ENCODE data around the gene RAB6A. TPM values are rescaled to one million over a fixed set of nuclear protein-coding genes. Genes with fewer than 3 reads are reported as not detected.
"Not testable (repeated sequence)": the region's sequence is repeated elsewhere in the genome, so short reads cannot be mapped to it uniquely, and the experiment has no call there.

Gene RAB6A
- polyA plus RNA-seq (ENCODE audit: insufficient read length in 3 of 3) = 100 to 1,000 TPM in 2 of 3 donors, 10 to 100 TPM in 1; 99.4 to 110 (median 108) TPM
- long read RNA-seq, donor 1, transcript RAB6A-201 (8 exons, 3,389 nt) = major isoform, 15 of 40 reads
- long read RNA-seq, donor 1, transcript RAB6A-202 (8 exons, 3,085 nt) = minor isoform, 11 of 40 reads
- long read RNA-seq, donor 1, partial matches to known transcripts = 14 of 40 reads
- long read RNA-seq, donor 1, other reads (novel, unspliced or antisense) = 0 of 40 reads
- long read RNA-seq, donor 2, transcript RAB6A-202 (8 exons, 3,085 nt) = minor isoform, 10 of 44 reads
- long read RNA-seq, donor 2, transcript RAB6A-201 (8 exons, 3,389 nt) = major isoform, 27 of 44 reads
- long read RNA-seq, donor 2, partial matches to known transcripts = 7 of 44 reads
- long read RNA-seq, donor 2, other reads (novel, unspliced or antisense) = 0 of 44 reads
- long read RNA-seq, donor 3, transcript RAB6A-201 (8 exons, 3,389 nt) = major isoform, 12 of 27 reads
- long read RNA-seq, donor 3, transcript RAB6A-202 (8 exons, 3,085 nt) = minor isoform, 7 of 27 reads
- long read RNA-seq, donor 3, partial matches to known transcripts = 7 of 27 reads
- long read RNA-seq, donor 3, other reads (novel, unspliced or antisense) = 0 of 27 reads
- long read RNA-seq, donor 4, transcript RAB6A-201 (8 exons, 3,389 nt) = major isoform, 9 of 18 reads
- long read RNA-seq, donor 4, partial matches to known transcripts = 5 of 18 reads
- long read RNA-seq, donor 4, other reads (novel, unspliced or antisense) = 0 of 18 reads
- long read RNA-seq, donor 5, transcript RAB6A-201 (8 exons, 3,389 nt) = major isoform, 12 of 25 reads
- long read RNA-seq, donor 5, transcript RAB6A-202 (8 exons, 3,085 nt) = minor isoform, 7 of 25 reads
- long read RNA-seq, donor 5, partial matches to known transcripts = 5 of 25 reads
- long read RNA-seq, donor 5, other reads (novel, unspliced or antisense) = 0 of 25 reads
- long read RNA-seq, donor 6, transcript RAB6A-202 (8 exons, 3,085 nt) = minor isoform, 5 of 23 reads
- long read RNA-seq, donor 6, transcript RAB6A-201 (8 exons, 3,389 nt) = major isoform, 12 of 23 reads
- long read RNA-seq, donor 6, partial matches to known transcripts = 5 of 23 reads
- long read RNA-seq, donor 6, other reads (novel, unspliced or antisense) = 0 of 23 reads
- long read RNA-seq, donor 7, transcript RAB6A-202 (8 exons, 3,085 nt) = minor isoform, 7 of 49 reads
- long read RNA-seq, donor 7, transcript RAB6A-201 (8 exons, 3,389 nt) = major isoform, 30 of 49 reads
- long read RNA-seq, donor 7, partial matches to known transcripts = 8 of 49 reads
- long read RNA-seq, donor 7, other reads (novel, unspliced or antisense) = 0 of 49 reads
- long read RNA-seq, donor 8, transcript RAB6A-201 (8 exons, 3,389 nt) = major isoform, 11 of 30 reads
- long read RNA-seq, donor 8, partial matches to known transcripts = 15 of 30 reads
- long read RNA-seq, donor 8, other reads (novel, unspliced or antisense) = 0 of 30 reads
- long read RNA-seq, donor 9, transcript RAB6A-201 (8 exons, 3,389 nt) = major isoform, 24 of 56 reads
- long read RNA-seq, donor 9, transcript RAB6A-202 (8 exons, 3,085 nt) = minor isoform, 12 of 56 reads
- long read RNA-seq, donor 9, partial matches to known transcripts = 18 of 56 reads
- long read RNA-seq, donor 9, other reads (novel, unspliced or antisense) = 0 of 56 reads
- long read RNA-seq, donor 10, transcript RAB6A-201 (8 exons, 3,389 nt) = major isoform, 14 of 40 reads
- long read RNA-seq, donor 10, transcript RAB6A-202 (8 exons, 3,085 nt) = minor isoform, 6 of 40 reads
- long read RNA-seq, donor 10, partial matches to known transcripts = 19 of 40 reads
- long read RNA-seq, donor 10, other reads (novel, unspliced or antisense) = 0 of 40 reads
- long read RNA-seq, donor 11, transcript RAB6A-201 (8 exons, 3,389 nt) = major isoform, 15 of 91 reads
- long read RNA-seq, donor 11, transcript RAB6A-202 (8 exons, 3,085 nt) = minor isoform, 9 of 91 reads
- long read RNA-seq, donor 11, partial matches to known transcripts = 44 of 91 reads
- long read RNA-seq, donor 11, other reads (novel, unspliced or antisense) = 22 of 91 reads
- long read RNA-seq, donor 12, transcript RAB6A-201 (8 exons, 3,389 nt) = major isoform, 20 of 37 reads
- long read RNA-seq, donor 12, transcript RAB6A-202 (8 exons, 3,085 nt) = minor isoform, 12 of 37 reads
- long read RNA-seq, donor 12, partial matches to known transcripts = 5 of 37 reads
- long read RNA-seq, donor 12, other reads (novel, unspliced or antisense) = 0 of 37 reads
- long read RNA-seq, donor 13, transcript RAB6A-201 (8 exons, 3,389 nt) = major isoform, 5 of 9 reads
- long read RNA-seq, donor 13, partial matches to known transcripts = 0 of 9 reads
- long read RNA-seq, donor 13, other reads (novel, unspliced or antisense) = 0 of 9 reads
- long read RNA-seq, donor 14 = 0 reads
- long read RNA-seq, donor 15, transcript RAB6A-201 (8 exons, 3,389 nt) = major isoform, 18 of 51 reads
- long read RNA-seq, donor 15, transcript RAB6A-202 (8 exons, 3,085 nt) = minor isoform, 10 of 51 reads
- long read RNA-seq, donor 15, partial matches to known transcripts = 23 of 51 reads
- long read RNA-seq, donor 15, other reads (novel, unspliced or antisense) = 0 of 51 reads
- long read RNA-seq, donor 16, transcript RAB6A-201 (8 exons, 3,389 nt) = major isoform, 15 of 36 reads
- long read RNA-seq, donor 16, transcript RAB6A-202 (8 exons, 3,085 nt) = minor isoform, 5 of 36 reads
- long read RNA-seq, donor 16, partial matches to known transcripts = 14 of 36 reads
- long read RNA-seq, donor 16, other reads (novel, unspliced or antisense) = 0 of 36 reads

DNA sequence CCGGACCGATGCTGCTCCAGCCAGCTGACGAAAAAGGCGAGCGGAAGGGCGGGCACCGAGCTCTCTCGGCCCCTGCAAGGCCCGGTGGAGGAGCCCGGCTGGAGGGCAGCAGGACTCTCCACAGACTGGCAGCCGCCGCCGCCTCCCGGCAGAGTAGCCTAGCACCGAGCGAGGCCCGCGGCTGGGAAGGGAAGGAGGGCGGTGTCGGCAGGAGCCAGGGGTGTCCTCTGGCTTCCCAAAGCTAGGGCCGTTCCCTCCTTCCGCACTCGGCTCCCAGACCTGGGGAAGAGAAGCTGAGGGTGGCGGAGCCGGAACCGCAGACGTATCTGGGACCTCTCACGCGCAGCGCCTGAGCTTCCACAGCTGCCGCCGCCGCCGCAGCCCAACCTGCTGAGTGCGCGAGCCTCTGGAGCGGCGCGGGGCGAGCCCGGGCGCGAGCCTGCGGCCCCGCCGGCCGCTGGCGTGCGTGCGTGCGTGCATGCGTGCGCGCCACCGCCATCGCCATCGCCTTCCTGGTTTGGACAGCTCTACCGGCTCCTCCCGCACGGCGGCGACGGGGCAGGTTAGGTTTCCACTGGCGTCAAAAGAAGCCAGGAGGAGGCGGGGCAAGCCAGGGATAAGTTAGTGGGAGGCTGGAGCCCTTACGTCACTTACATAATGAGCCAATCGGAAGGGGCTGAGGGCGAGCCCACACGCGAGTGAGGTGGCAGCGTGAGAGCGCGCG is at the start of gene RAB6A:
RAB6A (minus strand) TSS at position 396 of the 724 bp plus-strand sequence. CDS start 439 bp downstream, outside the sequence.
- DNase-seq = peak; percentile 100

DNA sequence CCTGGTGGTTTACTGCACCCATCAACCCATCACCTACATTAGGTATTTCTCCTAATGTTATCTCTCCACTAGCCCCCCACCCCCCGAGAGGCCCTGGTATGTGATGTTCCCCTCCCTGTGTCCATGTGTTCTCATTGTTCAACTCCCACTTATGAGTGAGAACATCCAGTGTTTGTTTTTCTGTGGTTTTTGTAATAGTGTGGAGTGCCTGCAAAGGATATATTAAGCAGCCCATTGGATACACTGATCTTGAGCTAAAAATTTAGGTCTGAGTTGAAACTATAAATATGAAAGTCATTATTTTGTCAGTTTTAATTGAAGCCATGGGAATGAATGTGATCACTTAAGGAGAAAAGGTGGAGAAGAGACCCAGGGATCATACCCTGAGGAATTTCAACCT is 49.8 kb upstream of the RAB6A start:
- DNase-seq = no peak

DNA sequence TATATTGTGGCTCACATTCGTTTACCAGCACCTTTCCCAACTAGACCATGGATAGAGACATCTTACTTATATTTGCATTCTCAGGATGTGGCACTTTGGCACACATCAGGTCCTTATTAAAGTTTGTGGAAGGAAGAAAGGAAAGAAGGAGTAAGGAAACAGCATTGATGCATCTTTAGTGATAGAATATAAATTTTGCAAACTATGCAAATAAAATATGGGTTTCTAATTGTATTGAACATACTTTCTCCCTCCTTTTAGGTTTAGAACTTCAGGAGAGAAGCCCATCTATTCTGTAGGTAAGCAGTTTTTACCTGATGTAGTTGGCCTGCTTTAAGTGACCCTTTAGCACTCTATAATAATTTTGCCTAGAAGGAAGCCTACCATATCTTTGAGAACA is 47.2 kb upstream of the RAB6A start:
- DNase-seq = no peak

DNA sequence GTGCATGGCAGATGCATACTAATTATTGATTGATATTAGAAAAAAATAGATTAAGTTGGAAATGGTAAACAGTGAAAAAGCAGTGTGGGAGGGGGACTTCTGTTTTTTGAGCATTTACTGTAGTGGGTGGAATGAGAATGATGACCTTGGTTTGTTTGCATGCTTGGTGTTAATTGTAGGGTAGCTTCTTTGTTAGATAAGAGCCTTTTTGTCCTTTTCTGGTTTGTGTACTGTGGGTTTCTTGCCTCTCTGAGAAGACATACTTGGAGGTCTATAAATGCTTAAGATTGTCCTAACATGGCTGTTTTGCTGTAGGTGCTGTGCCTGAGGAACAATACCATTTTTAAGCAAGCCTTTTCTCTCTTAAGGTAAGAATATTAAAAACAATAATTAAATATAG is 43.8 kb upstream of the RAB6A start:
- DNase-seq = no peak

DNA sequence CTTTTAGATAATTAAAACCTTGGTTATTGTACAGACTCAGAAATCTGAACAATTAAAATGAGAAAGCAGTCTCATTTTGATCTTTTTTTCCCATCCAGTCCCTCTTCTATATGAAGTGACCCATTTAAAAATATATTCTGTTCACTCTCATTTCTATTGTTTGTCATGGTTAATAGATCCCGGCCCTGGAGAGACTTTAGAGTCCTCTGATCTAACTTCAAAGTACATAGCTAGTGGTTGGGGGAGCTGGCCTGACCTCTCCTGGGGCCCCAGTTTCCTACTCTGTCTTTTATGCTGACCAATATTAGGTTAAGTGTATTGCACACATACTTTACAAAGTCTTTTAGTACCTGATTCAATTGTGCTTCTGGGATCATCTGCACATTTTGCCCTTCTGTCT is 40.3 kb upstream of the RAB6A start:
- DNase-seq = no peak

DNA sequence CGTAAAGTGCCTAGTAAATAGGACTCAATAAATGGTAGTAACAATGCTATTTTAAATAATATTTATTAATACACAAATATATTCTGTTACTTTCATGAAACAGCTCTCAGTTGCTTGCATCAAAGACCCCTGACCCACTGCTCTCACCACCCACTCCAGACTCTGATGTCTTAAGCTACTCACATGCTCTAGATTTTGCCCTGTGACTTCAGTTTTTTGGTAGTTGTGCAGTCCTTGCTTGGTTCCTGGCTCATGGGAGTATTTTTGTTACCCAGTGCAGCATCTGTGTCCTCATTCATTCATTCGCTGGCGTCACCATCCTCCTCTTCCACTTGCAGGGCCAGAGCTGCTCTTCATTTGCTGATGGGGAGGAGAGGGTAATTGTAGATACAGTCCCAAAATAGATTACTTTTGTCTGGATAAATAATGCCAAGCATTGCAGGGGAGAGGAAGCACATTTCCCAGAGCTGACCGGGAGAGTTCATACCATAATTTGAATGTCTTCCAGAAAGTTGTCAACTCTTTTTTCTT is 39.5 kb upstream of the RAB6A start:
- no peak for DNase-seq

DNA sequence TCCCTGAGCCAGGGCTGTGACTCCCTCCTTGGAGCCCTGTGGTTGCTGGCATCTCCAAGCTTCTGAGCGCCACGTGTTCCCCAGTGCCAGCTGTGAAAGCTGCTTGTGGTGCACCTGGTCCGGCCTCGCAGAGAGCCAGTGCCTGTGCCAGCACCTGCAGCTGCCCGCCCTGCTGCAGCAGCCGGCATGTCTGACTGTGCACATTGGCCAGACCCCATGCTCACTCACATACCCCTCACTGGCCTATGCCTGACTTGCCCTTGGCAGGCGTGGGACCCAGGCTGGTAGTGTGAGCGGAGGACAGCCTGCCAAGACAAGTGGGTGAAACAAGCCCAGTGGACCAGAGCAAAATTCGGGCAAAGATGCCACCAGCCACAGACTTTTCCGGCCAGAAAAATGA is 36.6 kb upstream of the RAB6A start:
- DNase-seq = no peak

DNA sequence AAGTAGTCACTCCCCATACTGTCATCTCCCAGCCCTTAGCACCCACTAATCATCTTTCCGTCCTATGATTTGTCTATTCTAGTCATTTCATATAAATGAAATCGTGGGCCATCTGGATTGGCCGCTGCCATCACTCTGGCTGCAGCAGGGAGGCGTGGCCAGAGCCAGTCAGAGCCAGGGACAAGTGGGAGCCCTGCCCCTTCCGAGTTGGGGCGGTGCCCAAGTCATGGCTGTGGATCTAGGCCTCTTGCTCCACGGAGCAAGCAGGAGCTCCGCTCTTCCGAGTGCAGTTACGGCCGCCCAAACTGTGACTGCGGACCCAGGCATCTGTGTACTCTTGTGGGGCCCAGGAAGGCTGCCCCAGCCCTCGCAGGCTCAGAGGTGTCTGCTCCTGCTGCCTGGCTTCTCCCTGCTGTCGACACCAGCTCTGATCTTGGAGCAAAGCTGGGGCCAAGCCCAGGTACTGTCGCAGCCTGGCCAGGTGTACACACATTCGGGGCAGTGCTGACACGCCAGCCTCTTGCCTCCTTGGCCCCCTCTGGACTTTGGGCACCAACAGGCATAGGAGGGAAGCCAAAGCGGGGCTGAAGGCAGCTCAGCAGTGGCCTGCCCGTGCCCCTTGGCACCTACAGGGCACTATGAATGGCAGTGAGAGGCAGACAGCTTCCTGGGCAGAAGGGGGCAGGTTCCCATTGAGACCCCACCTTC is 35.2 kb upstream of the RAB6A start:
- DNase-seq = no peak

DNA sequence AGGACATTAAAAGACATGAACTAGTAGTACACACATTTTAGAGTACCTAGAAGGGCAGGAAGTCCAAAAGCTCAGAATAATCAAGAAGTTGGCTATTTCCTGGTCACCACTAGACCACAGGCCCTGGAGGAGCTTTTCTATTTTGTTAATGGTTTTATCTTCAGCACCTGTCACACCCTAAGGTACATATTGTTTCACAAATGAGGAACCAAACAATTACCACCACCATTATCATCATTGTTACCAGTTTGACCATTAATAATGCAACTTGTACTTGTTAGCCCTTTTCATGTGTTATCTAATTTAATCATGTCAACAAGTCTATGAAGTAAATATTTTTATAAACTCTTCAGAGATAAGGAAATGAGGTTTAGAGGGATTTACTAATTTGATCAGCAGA is 31.7 kb upstream of the RAB6A start:
- DNase-seq = no peak

DNA sequence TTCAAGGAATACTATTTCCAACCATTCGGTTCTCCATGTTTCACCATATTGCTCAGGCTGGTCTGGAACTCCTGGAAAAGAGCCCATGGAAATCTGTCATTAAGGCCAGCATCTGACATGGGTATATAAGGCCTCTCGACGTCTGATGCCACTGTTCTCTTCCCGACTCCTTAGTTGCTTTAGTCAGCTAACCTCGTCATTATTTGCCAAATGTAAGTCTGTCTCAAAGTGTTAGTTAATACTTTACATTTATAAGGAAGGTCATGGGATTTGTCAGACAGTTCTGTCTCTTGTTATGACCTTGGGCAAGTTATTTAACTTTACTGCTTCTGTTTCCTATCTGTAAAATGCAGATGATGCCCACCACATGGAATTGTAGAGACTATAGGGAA is 28.4 kb upstream of the RAB6A start:
- no peak for DNase-seq

DNA sequence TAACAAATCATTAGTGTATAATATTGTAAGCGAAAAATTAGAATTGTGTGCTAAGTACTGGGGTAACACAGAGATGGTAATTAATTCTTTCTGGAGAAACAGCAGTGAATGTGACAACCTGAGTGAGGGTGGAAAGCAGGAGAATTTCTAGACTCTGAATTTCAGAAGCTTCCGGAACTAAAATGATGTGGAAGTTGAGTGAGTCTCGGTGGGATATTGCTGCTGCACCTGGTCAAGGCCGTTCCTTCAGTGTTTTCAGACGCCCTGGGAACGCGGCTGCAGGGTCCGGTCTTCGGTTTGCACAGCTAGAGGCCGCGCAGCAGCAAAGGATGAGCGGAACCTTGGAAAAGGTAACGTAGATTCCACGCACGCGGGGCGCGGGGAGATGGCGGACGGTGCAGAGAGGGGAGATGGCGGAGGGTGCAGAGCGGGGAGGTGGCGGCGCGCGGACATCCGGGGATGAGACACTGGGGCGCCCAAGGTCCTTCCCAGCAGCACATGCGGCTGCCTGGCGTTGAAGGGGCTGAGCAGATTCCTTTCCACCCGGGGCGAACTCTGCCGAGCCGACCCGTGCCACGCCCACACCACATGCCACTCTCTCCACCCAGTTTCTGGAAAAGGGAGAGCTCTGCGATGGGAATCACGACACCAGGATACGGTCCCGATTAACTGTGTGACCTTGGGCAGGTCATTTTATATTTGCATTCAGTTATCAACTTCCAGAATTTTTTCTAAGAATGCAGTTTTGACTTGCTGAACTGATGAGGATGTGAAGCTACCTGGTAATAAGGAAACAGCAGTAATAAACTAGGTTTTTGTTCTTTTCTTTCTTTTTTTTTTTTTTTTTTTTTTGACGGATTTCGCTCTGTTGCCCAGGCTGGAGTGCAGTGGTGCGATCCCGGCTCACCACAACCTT is 27.0 kb upstream of the RAB6A start, which contains the start of gene MRPL48:
MRPL48 (plus strand) TSS at position 232 of the 916 bp plus-strand sequence; CDS start at position 330, 98 bp downstream.
- peak; percentile 88 for DNase-seq

DNA sequence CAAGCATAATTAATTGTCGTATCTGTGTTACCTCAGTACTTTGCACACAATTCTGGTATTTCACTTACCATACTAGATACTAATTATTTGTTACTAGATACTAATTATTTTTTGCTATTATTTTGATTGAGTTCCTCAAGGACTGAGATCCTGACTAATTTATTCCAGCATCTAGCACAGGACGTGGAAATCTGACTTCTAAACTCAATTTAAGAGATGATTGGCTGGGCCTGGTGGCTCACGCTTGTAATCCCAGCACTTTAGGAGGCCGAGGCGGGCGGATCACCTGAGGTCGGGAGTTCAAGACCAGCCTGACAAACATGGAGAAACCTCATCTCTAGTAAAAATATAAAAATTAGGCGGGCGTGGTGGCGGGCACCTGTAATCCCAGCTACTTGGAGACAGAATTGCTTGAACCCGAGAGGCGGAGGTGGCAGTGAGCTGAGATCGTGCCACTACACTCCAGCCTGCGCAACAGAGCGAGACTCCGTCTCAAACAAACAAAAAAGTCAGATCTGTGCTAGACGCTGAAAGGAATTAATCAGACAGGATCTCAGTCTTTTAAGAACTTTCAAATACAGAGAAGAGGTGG is 26.3 kb upstream of the RAB6A start:
- DNase-seq = no peak

DNA sequence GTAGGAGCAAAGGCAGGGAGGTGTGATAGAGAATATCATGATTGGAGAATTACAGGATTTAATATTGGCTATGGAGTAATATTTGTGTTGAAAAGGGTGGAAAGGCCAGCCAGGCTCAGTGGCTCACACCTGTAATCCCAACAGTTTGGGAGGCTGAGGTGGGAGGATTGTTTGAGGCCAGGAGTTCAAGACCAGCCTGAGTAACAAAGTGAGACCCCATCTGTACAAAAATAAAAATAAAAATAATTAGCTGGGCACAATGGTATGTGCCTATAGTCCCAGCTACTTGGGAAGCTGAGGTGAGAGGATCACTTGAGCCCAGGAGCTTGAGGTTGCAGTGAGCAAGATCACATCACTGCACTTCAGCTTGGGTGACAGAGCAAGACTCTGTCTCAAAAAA is 24.6 kb upstream of the RAB6A start:
- DNase-seq = not testable (repeated sequence)

DNA sequence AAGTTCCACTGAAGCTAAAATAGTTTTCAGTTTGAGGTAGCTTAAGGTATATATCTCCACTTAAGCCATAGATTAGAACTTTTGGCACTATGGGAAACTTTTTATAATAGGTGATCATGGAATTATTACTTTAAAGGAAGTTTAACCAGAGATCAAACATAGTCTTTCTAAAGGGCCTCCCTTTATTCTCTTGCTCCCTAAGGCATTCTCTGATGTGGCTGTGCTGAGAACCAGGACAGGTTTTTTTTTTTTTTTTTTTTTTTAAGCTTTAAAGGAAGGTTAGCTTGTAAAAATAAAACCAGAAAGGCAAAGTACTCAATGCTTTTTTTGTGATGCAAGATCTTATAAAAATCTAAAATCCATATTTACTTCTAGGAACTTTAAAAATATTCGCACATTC is 23.9 kb upstream of the RAB6A start:
- DNase-seq = no peak

DNA sequence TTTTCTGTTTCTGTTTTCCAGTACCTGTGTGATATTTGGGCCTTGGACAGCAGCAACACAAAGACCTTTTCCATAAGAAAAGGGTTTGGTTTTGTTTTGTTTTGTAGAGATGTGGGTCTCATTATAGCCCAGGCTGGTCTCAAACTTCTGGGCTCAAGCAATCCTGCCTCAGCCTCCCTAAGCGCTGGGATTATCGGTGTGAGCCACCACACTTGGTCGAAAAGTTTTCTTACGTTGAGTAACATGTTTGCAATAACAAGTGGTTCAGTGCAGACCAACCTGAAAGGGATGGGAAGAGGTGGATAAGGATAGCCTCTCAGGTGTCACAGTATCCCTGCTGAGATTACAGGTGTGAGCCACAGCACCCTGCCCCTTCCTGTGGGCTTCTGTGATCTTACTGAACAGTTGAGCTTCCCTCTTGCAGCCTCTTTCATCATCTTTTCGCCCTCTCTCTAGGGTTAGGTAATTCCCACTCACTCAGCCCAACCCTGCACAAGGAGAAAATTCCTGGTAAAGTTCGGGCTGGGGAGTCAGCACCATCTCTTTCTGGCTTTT is 23.3 kb upstream of the RAB6A start:
- DNase-seq = no peak
